ENCODE measurements around the gene GRPEL1. TPM values are rescaled to one million over a fixed set of nuclear protein-coding genes. Genes with fewer than 3 reads are reported as not detected.

GRPEL1 gene
- total RNA-seq, 8 experiments from 2014 or later, result 14.3 to 75.1 (median 20.3) TPM

DNA sequence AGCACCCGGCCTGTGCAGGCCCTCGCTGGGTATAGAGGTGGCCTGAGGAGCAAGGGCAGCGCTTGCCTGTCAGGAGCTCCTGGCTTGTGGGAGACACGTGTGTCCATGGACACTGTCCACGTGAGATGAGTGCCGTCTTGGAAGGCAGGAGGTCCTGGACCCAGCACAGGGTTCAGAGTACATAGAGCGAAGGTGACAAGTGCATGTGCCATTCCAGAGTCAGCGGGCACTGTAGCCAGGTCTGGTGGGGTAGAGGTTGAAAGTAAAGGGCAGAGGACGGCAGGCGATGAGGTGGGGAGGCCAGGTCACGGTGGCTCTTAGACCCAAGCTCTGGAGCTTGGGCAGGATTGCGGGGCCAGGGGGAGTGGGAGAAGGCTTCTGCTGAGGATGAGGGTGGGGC, 53.0 kb downstream of the GRPEL1 start:
- Histone ChIP-seq H3K4me3 (no peak overlapping the region), H3K27ac (no peak overlapping the region), H3K4me1 (replicated peaks in 1 of 2) (no peaks in the 10 kb centered on the region)
- ATAC-seq (replicated peaks in 6 of 8), result no peak
- WGBS, 10 experiments, result 80 to 100% (median 95%) methylated on average over 1 to 4 of the region's 12 CpGs; no CpG with 5 or more reads in 5 of the 10 experiments
- in situ Hi-C loops (cut with MboI; ENCODE audit: low pct_unique_long_range_greater_than_20kb in 2 of 9, low sequenced_read_pairs in 9 of 9, unreplicated experiment in 9 of 9), result no loop called here

DNA sequence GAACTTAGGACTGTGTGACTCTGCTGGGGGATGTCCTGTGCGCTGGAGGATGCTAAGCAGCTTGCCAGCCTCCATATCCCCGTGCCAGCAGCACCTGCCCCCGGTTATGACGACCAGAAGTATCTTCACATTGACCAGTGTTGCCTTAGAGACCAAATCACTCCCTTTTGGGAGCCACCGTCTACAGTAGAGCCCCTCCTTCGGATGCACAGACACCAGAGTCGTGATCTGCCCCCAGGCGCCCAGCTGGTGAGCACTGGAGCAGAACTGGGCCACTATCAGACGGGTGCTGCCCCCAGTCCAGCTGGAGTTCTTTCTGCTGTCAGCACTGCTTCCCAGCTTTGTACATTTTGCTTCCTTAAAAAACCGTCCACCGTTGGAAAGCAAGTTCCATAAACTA, 54.7 kb downstream of the GRPEL1 start:
- no peak overlapping the region for H3K27ac ChIP-seq
- H3K4me1 ChIP-seq (replicated peaks in 1 of 2), result no peaks in the 10 kb centered on the region
- 90 to 100% (median 97%) methylated on average over 2 to 5 of the region's 11 CpGs; no CpG with 5 or more reads in 3 of the 10 experiments for WGBS, 10 experiments
- in situ Hi-C loops (cut with MboI; ENCODE audit: low pct_unique_long_range_greater_than_20kb in 2 of 9, low sequenced_read_pairs in 9 of 9, unreplicated experiment in 9 of 9), result no loop called here
- no peak overlapping the region for H3K4me3 ChIP-seq
- ATAC-seq (replicated peaks in 6 of 8), result no peak

DNA sequence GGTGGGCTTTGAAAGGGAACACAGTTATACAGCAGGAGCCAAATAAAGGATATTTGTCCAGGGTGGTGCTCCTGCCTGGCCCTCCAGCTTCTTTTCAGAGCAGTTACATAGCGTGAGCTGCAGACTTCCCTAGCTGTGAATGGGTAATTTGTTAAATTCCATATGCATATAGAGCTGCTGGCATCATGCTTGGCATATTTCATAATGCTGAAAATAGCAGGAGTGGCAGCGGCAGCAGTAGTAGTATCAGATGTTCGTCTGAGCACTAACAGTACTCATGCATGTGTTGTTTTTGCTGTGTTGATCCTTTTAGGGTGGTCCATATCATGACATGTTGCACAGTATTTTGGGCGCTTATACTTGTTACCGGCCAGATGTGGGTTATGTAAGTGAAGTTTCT, 58.3 kb downstream of the GRPEL1 start:
- H3K4me3 ChIP-seq, result no peak overlapping the region
- in situ Hi-C loops (cut with MboI; ENCODE audit: low pct_unique_long_range_greater_than_20kb in 2 of 9, low sequenced_read_pairs in 9 of 9, unreplicated experiment in 9 of 9), result no loop called here
- peak in 3 of 8 experiments; percentile 73 to 96 (median 80) for ATAC-seq (replicated peaks in 6 of 8)
- WGBS, 10 experiments, result 35 to 100% (median 100%) methylated on average over 1 to 5 of the region's 5 CpGs; no CpG with 5 or more reads in 3 of the 10 experiments
- no peak overlapping the region for H3K27ac ChIP-seq
- no peaks in the 10 kb centered on the region for H3K4me1 ChIP-seq (replicated peaks in 1 of 2)

Other genes with a start within 250 kb of the GRPEL1 start
- 10 to 100 TPM; 35.9 to 76.1 (median 49.8) TPM for gene TBC1D14, start 158.2 kb downstream of the GRPEL1 start, total RNA-seq
- 10 to 100 TPM; 11.2 to 19.8 (median 13.7) TPM for gene TADA2B, start 24.7 kb downstream of the GRPEL1 start, total RNA-seq
- 10 to 100 TPM in 1 of 8 experiments, 1 to 10 TPM in 7; 1.8 to 14.0 (median 5.3) TPM for gene SORCS2, start 124.5 kb upstream of the GRPEL1 start, total RNA-seq

Measured in motor neuron (in vitro differentiated cells).